GM12878 (cell line): Measurements from ENCODE around the gene YY1. TPM values are rescaled to one million over a fixed set of nuclear protein-coding genes. Genes with fewer than 3 reads are reported as not detected.

ENCODE experiments used
- ATAC-seq: fragments of 200-7000 bp; cut with Tn5 transposase; 3 replicates; pipeline ENCODE4 v1.9.1; 2020; ENCODE audit warnings: mild to moderate bottlenecking, moderate library complexity
- BruUV-seq: library from RNA; stranded (reverse); fragments of 400-500 nt; replicated peaks from 2 replicates; lab custom pipeline; 2021; lab: Mats Ljungman, UMichigan
- CTCF ChIA-PET: fragments of 300-600 bp; sonication (Branson Sonifier 250); formaldehyde crosslinking; extraction: SDS; loops from one replicate; lab custom pipeline; 2021; ENCODE audit warnings: inconsistent platforms; lab: Yijun Ruan, JAX
- POLR2A ChIA-PET: fragments of 350-600 bp; formaldehyde crosslinking; extraction: SDS; loops from one replicate; lab custom pipeline; 2021; ENCODE audit warnings: inconsistent platforms; lab: Charles Lee
- RAD21 ChIA-PET: fragments of 300-600 bp; sonication (Branson Sonifier 250); formaldehyde crosslinking; loops from one replicate; lab custom pipeline; 2023; ENCODE audit warnings: antibody characterized with exemption; ENCODE audit not compliant: unreplicated experiment; lab: Charles Lee
- SMC1A ChIA-PET: fragments of 300-600 bp; sonication (Branson Sonifier 250); formaldehyde crosslinking; loops from one replicate; lab custom pipeline; 2023; ENCODE audit not compliant: unreplicated experiment, uncharacterized antibody; lab: Charles Lee
- DNase-seq: peaks from one replicate; pipeline ENCODE4 v3.0.0-alpha.2; 2011; ENCODE audit warnings: low read depth, low spot score
- FAIRE-seq: peaks from 3 replicates; lab custom pipeline; 2011; peaks lifted over from hg19 to GRCh38; lab: Jason Lieb, UNC
- H2AFZ ChIP-seq: 2 replicates; pipeline ENCODE4 v1.6.0; 2011; ENCODE audit warnings: low read depth, low read length, control low read depth; ENCODE audit not compliant: control insufficient read depth
- H3K27ac ChIP-seq: 2 replicates; pipeline ENCODE4 v1.5.1; 2011; ENCODE audit warnings: control low read depth; ENCODE audit not compliant: control insufficient read depth, insufficient read depth
- H3K27me3 ChIP-seq, 2 experiments: replicated peaks in 1 of 2; 2 replicates each; pipeline versions ENCODE4 v1.6.0 to v1.6.1; 2011; ENCODE audit warnings: low read length in 1 of 2; ENCODE audit not compliant: control insufficient read depth in 2 of 2, insufficient read depth in 2 of 2
- H3K36me3 ChIP-seq, 2 experiments: 2 replicates each; pipeline ENCODE4 v1.5.1; 2011; ENCODE audit warnings: low read length in 1 of 2; ENCODE audit not compliant: control insufficient read depth in 2 of 2, insufficient read depth in 2 of 2
- H3K4me1 ChIP-seq: 2 replicates; pipeline ENCODE4 v1.6.1; 2011; ENCODE audit warnings: mild to moderate bottlenecking, low read length, moderate library complexity, mixed read lengths; ENCODE audit not compliant: control insufficient read depth, insufficient read depth
- H3K4me2 ChIP-seq: 2 replicates; pipeline ENCODE4 v1.6.0; 2011; ENCODE audit warnings: control low read depth; ENCODE audit not compliant: control insufficient read depth, insufficient read depth
- H3K4me3 ChIP-seq: fragments of 200-600 bp; sonication (generic); 2 replicates; pipeline ENCODE4 v1.5.1; 2016
- H3K79me2 ChIP-seq: 2 replicates; pipeline ENCODE4 v1.6.0; 2011; ENCODE audit warnings: low read length; ENCODE audit not compliant: control insufficient read depth, insufficient read depth
- H3K9ac ChIP-seq: 2 replicates; pipeline ENCODE4 v1.8.0; 2011; ENCODE audit warnings: low read length, control low read depth, mixed read lengths; ENCODE audit not compliant: control insufficient read depth, insufficient read depth
- H3K9me3 ChIP-seq: replicated peaks from 3 replicates; pipeline ENCODE4 v1.5.1; 2011; ENCODE audit warnings: mild to moderate bottlenecking, low read length; ENCODE audit not compliant: control insufficient read depth, insufficient read depth
- H4K20me1 ChIP-seq: 2 replicates; pipeline ENCODE4 v1.6.0; 2011; ENCODE audit not compliant: control insufficient read depth, insufficient read depth
- BHLHE40 ChIP-seq, 2 experiments: fragments of 450-650 bp in 1 of 2; IDR thresholded peaks; 2 replicates each; pipeline ENCODE4 v1.6.1; 2011 to 2017; ENCODE audit warnings: low read depth in 2 of 2, borderline replicate concordance in 1 of 2, improper control_type of control experiment in 1 of 2, low read length in 1 of 2, mild to moderate bottlenecking in 1 of 2
- CEBPB ChIP-seq, 2 experiments: fragments of 150-350 bp in 1 of 2; IDR thresholded peaks; 2 replicates each; pipeline ENCODE4 v1.6.1; 2012 to 2014; ENCODE audit warnings: low read depth in 2 of 2, low read length in 2 of 2, borderline replicate concordance in 1 of 2, inconsistent platforms in 1 of 2
- CHD1 ChIP-seq: IDR thresholded peaks from 2 replicates; pipeline ENCODE4 v1.6.1; 2012; ENCODE audit warnings: low read depth, low read length, improper control_type of control experiment
- CHD2 ChIP-seq: IDR thresholded peaks from 2 replicates; pipeline ENCODE4 v1.6.1; 2011; ENCODE audit warnings: low read depth, low read length, improper control_type of control experiment, borderline replicate concordance
- GATAD2B ChIP-seq: fragments of 450-650 bp; conservative IDR thresholded peaks from 2 replicates; pipeline ENCODE4 v1.6.1; 2017; ENCODE audit warnings: low read depth, mild to moderate bottlenecking, moderate library complexity
- IKZF1 ChIP-seq: fragments of 450-650 bp; conservative IDR thresholded peaks from 2 replicates; pipeline ENCODE4 v1.6.1; 2017; ENCODE audit warnings: antibody characterized with exemption, mild to moderate bottlenecking
- MEF2B ChIP-seq: fragments of 450-650 bp; IDR thresholded peaks from 2 replicates; pipeline ENCODE4 v1.6.1; 2018; ENCODE audit warnings: mild to moderate bottlenecking, moderate library complexity; ENCODE audit not compliant: partially characterized antibody, poor library complexity, severe bottlenecking
- MXI1 ChIP-seq: fragments of 150-350 bp; IDR thresholded peaks from 2 replicates; pipeline ENCODE4 v1.6.1; 2011; ENCODE audit warnings: low read depth, mild to moderate bottlenecking, inconsistent platforms, low read length, improper control_type of control experiment
- POLR2A ChIP-seq: IDR thresholded peaks from 2 replicates; pipeline ENCODE4 v1.6.1; 2011; ENCODE audit warnings: low read depth, mild to moderate bottlenecking, low read length
- RAD21 ChIP-seq: IDR thresholded peaks from 2 replicates; pipeline ENCODE4 v1.6.1; 2011; ENCODE audit warnings: mild to moderate bottlenecking, low read depth, low read length, moderate library complexity; ENCODE audit not compliant: insufficient read depth
- RUNX3 ChIP-seq: IDR thresholded peaks from 2 replicates; pipeline ENCODE4 v1.6.1; 2012; ENCODE audit warnings: low read length, inconsistent platforms
- SIN3A ChIP-seq: IDR thresholded peaks from 2 replicates; pipeline ENCODE4 v1.6.1; 2012; ENCODE audit warnings: low read depth, low read length, improper control_type of control experiment
- SPI1 ChIP-seq: IDR thresholded peaks from 2 replicates; pipeline ENCODE4 v1.6.1; 2011; ENCODE audit warnings: low read depth, mild to moderate bottlenecking, low read length, moderate library complexity, borderline replicate concordance; ENCODE audit not compliant: insufficient read depth
- TCF12 ChIP-seq: IDR thresholded peaks from 2 replicates; pipeline ENCODE4 v1.6.1; 2011; ENCODE audit warnings: low read depth, mild to moderate bottlenecking, low read length
- TCF7 ChIP-seq: IDR thresholded peaks from 2 replicates; pipeline ENCODE4 v1.6.1; 2014; ENCODE audit warnings: antibody characterized with exemption, borderline replicate concordance
- USF1 ChIP-seq: IDR thresholded peaks from 2 replicates; pipeline ENCODE4 v1.6.1; 2011; ENCODE audit warnings: borderline replicate concordance, low read depth, mild to moderate bottlenecking, moderate library complexity, mixed read lengths, low read length; ENCODE audit not compliant: insufficient read depth; ENCODE audit errors: extremely low read length
- WGBS: methylation state at CpG from one replicate; pipeline ENCODE4 v1.1.6; 2016; ENCODE audit warnings: low lambda C conversion rate; ENCODE audit not compliant: insufficient replicate concordance, insufficient coverage; ENCODE audit errors: missing lambda C conversion rate; 5-methylcytosine and 5-hydroxymethylcytosine counted together
- in situ Hi-C: fragments of 300-500 bp; cut with MboI; formaldehyde crosslinking; loops from 9 replicates; pipeline ENCODE4 v1.14.3; 2018; ENCODE audit warnings: mixed read lengths
- intact Hi-C: fragments of 100-400 bp; cut with micrococcal nuclease; formaldehyde crosslinking; loops from one replicate; pipeline ENCODE4 v1.14.2; 2022; ENCODE audit not compliant: unreplicated experiment
- polyA plus RNA-seq, 11 experiments: library from polyadenylated mRNA; depleted of rRNA in 4 of 11; unstranded in 6 of 11; stranded (reverse) in 5 of 11; fragments of >200 nt; fragmentation: Nextera tagmentation in 4 of 11; fragmentation: Illumina TruSeq in 1 of 11; extraction: Ambion mirVana in 4 of 11; extraction: Trizol in 1 of 11; gene quantifications; 1 replicate in 1 of 11; 2 replicates in 10 of 11; pipeline versions ENCODE4 v1.2.1 to v1.2.3, GENCODE V29; 2011 to 2016; ENCODE audit warnings: inconsistent platforms in 2 of 11, missing spikeins in 2 of 11, low read depth in 1 of 11
- total RNA-seq, 4 experiments: library from RNA; depleted of rRNA in 3 of 4; stranded (reverse); fragments of >200 nt in 3 of 4; fragmentation: Illumina TruSeq in 1 of 4; extraction: Trizol in 1 of 4; gene quantifications; 2 replicates each; pipeline versions ENCODE4 v1.2.1 to v1.2.3, GENCODE V29; 2013 to 2021
- TF ChIP-seq, protein P1 (sequence below): IDR thresholded peaks from 2 replicates; pipeline ENCODE4 v1.6.1; 2012; ENCODE audit warnings: low read depth, low read length, improper control_type of control experiment
- TF ChIP-seq, protein P2 (sequence below): IDR thresholded peaks from 2 replicates; pipeline ENCODE4 v1.6.1; 2011; ENCODE audit warnings: low read depth, low read length, improper control_type of control experiment, borderline replicate concordance

Gene YY1
- total and polyA plus RNA-seq, 10 of the 15 experiments (the other 5 are each of a cell fraction or from before 2014, with no cell fraction given): 23.7 to 74.0 (median 39.9) TPM

DNA sequence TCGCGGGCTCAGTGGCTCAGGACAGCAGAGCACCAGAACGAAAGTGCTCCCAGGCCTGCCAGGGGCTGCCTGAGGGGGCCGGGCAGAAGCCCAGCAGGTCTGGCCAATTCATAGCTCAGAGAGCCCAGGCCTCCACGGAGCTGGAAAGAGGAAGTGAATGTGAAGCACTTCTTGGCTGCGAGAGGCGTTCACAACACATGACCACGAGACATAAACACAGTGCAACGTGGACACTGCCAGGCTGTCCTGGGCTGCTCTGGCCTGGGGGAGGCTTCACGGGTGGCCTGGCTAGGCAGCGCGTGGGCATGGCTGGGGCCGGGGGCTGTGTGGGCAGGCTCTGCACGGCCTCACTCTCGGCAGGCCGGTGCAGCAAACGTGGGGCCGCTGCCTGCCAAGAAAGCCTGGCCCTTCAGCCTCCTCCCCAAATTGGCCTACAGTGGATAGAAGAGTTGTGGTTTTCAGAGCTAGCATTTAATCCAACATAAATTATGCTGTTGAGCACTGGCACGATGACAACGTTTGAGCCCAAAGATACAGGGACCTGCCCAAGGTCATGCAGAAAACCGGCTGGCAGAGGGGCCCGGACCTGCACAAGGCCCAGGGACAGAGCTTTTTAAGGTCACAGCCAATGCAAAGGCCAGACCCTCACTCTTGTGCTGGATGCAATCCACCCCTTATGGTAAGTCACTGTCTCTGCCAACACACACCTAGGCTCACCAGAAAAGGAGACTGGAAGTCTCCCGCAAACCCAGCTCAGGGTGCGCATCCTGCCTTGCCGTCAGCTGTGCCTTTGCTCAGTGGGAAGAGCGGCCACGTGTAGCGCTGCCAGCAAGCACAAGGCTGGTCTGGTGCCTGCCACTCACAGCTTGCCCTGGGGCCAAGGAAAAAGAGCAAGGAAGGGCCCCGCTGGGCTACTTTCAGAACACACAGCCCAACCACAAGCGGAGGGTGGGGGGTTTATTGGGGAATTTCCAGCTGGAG lies 58.7 kb downstream of the YY1 start:
- FAIRE-seq (no peak), DNase-seq (peak; percentile 35)
- TF ChIP-seq BHLHE40 (IDR thresholded peaks at IDR 0.05; ENCODE audit: borderline replicate concordance in 1 of 2, low read depth in 2 of 2, low read length in 1 of 2) (peak; percentile 26 to 42; a peak in 1 of 4 replicates), SIN3A (peak; percentile 79; the same call in 1 of the 2 replicates), GATAD2B (peak; percentile 58; the same call in 1 of the 2 replicates), MXI1 (peak; percentile 77), CHD2 (peak; percentile 47; the same call in 1 of the 2 replicates), RUNX3 (0 out of 2 replicates have a peak, but pooled peaks have one; percentile 21), TCF7 (no peak), TCF12 (no peak), POLR2A (0 out of 2 replicates have a peak, but pooled peaks have one; percentile 19), MEF2B (peak; percentile 37), USF1 (peak; percentile 53), RAD21 (no peak), CEBPB (IDR thresholded peaks at IDR 0.05; ENCODE audit: borderline replicate concordance in 1 of 2, low read depth in 2 of 2, low read length in 2 of 2) (no peak), IKZF1 (peak; percentile 32), CHD1 (no peak), SPI1 (peak; percentile 99)
- TF ChIP-seq, protein P1, sequence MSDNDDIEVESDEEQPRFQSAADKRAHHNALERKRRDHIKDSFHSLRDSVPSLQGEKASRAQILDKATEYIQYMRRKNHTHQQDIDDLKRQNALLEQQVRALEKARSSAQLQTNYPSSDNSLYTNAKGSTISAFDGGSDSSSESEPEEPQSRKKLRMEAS: peak; percentile 86
- TF ChIP-seq, protein P2, sequence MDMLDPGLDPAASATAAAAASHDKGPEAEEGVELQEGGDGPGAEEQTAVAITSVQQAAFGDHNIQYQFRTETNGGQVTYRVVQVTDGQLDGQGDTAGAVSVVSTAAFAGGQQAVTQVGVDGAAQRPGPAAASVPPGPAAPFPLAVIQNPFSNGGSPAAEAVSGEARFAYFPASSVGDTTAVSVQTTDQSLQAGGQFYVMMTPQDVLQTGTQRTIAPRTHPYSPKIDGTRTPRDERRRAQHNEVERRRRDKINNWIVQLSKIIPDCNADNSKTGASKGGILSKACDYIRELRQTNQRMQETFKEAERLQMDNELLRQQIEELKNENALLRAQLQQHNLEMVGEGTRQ: peak; percentile 31

More for the DNA sequence above, 58.7 kb downstream of the YY1 start:
- H3K4me1 ChIP-seq: peaks cover 16% of the 10 kb centered on the region
- ChIA-PET RAD21 (interaction anchor here (0.7 to 1.3 kb wide), 2 partner anchors 78 to 80 kb away, joined by 3 to 7 read pairs; a partner anchor contains a TSS), SMC1A (interaction anchor here (0.6 to 1.8 kb wide), 3 partner anchors 55 to 88 kb away, joined by 3 to 5 read pairs (median 5); partner anchors contain the start of gene WDR25), CTCF (interaction anchor here (0.7 to 4.4 kb wide), 11 partner anchors 8 to 105 kb away, joined by 3 to 39 read pairs (median 4); partner anchors contain the start of gene WDR25), POLR2A (interaction anchor here (0.6 to 1.6 kb wide), 4 partner anchors 15 to 78 kb away, joined by 3 to 9 read pairs (median 4); a partner anchor contains a TSS)
- H3K79me2 ChIP-seq: no peaks in the 10 kb centered on the region
- BruUV-seq: no TSS peak
- no peaks in the 10 kb centered on the region for H4K20me1 ChIP-seq
- no peaks in the 10 kb centered on the region for H3K9me3 ChIP-seq
- intact Hi-C loops: no loop called here
- H3K27me3 ChIP-seq: no peaks in the 10 kb centered on the region
- peak overlapping the region; percentile 26; the same call in 1 of the 2 replicates for H3K4me2 ChIP-seq
- no peak overlapping the region for H3K27ac ChIP-seq
- H3K36me3 ChIP-seq: no peaks in the 10 kb centered on the region
- ATAC-seq: peak; percentile 96
- H3K9ac ChIP-seq: no peak overlapping the region
- no peak overlapping the region; the same call in 1 of the 2 replicates for H2AFZ ChIP-seq
- WGBS: 39% methylated on average over 30 of the region's 30 CpGs
- in situ Hi-C loops: no loop called here
- H3K4me3 ChIP-seq: no peak overlapping the region
